ENCODE measurements around the gene SPATC1L. TPM values are rescaled to one million over a fixed set of nuclear protein-coding genes. Genes with fewer than 3 reads are reported as not detected.

The SPATC1L gene
- total and polyA plus RNA-seq, 2 donors (not counting 3 experiments of a cell fraction or from before 2014, with no cell fraction given), result 11.5 to 15.3 TPM

GRCh38 chr21:46208761-46209721 lies 24.8 kb upstream of the SPATC1L start:
- no peak overlapping the region for H3K4me2 ChIP-seq (ENCODE audit: insufficient read depth, low read length)
- no peak overlapping the region for H3K9ac ChIP-seq (replicated peaks; ENCODE audit: extremely low read depth, insufficient read depth, low read length)
- BruUV-seq (replicated peaks), result no TSS peak
- FAIRE-seq (no peak), DNase-seq (ENCODE audit: low read depth, low spot score) (no peak)
- ChIA-PET CTCF (no interaction called here), POLR2A (no interaction called here)
- no peaks in the 10 kb centered on the region for H3K79me2 ChIP-seq (ENCODE audit: control insufficient read depth, insufficient read depth, low read length)
- no peak overlapping the region for H3K4me3 ChIP-seq (replicated peaks in 1 of 3; ENCODE audit: insufficient read depth in 1 of 3, low read depth in 1 of 3, low read length in 3 of 3)
- H3K4me1 ChIP-seq (ENCODE audit: control insufficient read depth, extremely low read depth, insufficient read depth, low read length), result no peaks in the 10 kb centered on the region
- H3K9me3 ChIP-seq (replicated peaks; ENCODE audit: control insufficient read depth, insufficient read depth, low read length), result no peaks in the 10 kb centered on the region
- intact Hi-C loops (cut with micrococcal nuclease), result no loop called here
- no peaks in the 10 kb centered on the region for H3K27me3 ChIP-seq (ENCODE audit: control insufficient read depth in 2 of 2, insufficient read depth in 2 of 2, low read length in 2 of 2)
- no peak overlapping the region for H3K27ac ChIP-seq (ENCODE audit: insufficient read depth, low read depth, low read length)
- no peaks in the 10 kb centered on the region for H3K9me1 ChIP-seq (replicated peaks; ENCODE audit: control insufficient read depth, extremely low read depth, insufficient read depth, low read length)
- no peak overlapping the region for H2AFZ ChIP-seq (ENCODE audit: low read depth, low read length)
- TF ChIP-seq POLR2AphosphoS5 (IDR thresholded peaks at IDR 0.05; ENCODE audit: insufficient read depth, low read depth, low read length) (no peak), EZH2 (IDR thresholded peaks at IDR 0.05; ENCODE audit: borderline replicate concordance, low read depth, low read length, severe bottlenecking) (no peak), POLR2A (IDR thresholded peaks at IDR 0.05; ENCODE audit: low read depth, low read length) (no peak), JUN (IDR thresholded peaks at IDR 0.05; ENCODE audit: borderline replicate concordance, insufficient read depth, insufficient read length, low read depth) (no peak), GATA2 (IDR thresholded peaks at IDR 0.05; ENCODE audit: insufficient read depth, insufficient read length, low read depth, low read length) (no peak), MYC (IDR thresholded peaks at IDR 0.05; ENCODE audit: low read depth, low read length) (no peak), FOS (IDR thresholded peaks at IDR 0.05; ENCODE audit: borderline replicate concordance, insufficient read depth, low read length) (no peak)
- TF ChIP-seq, protein P1, sequence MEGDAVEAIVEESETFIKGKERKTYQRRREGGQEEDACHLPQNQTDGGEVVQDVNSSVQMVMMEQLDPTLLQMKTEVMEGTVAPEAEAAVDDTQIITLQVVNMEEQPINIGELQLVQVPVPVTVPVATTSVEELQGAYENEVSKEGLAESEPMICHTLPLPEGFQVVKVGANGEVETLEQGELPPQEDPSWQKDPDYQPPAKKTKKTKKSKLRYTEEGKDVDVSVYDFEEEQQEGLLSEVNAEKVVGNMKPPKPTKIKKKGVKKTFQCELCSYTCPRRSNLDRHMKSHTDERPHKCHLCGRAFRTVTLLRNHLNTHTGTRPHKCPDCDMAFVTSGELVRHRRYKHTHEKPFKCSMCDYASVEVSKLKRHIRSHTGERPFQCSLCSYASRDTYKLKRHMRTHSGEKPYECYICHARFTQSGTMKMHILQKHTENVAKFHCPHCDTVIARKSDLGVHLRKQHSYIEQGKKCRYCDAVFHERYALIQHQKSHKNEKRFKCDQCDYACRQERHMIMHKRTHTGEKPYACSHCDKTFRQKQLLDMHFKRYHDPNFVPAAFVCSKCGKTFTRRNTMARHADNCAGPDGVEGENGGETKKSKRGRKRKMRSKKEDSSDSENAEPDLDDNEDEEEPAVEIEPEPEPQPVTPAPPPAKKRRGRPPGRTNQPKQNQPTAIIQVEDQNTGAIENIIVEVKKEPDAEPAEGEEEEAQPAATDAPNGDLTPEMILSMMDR (IDR thresholded peaks at IDR 0.05; ENCODE audit: extremely low read depth in 1 of 2, insufficient read depth in 1 of 2, low read depth in 1 of 2, low read length in 2 of 2), result no peak
- TF ChIP-seq, protein P2, sequence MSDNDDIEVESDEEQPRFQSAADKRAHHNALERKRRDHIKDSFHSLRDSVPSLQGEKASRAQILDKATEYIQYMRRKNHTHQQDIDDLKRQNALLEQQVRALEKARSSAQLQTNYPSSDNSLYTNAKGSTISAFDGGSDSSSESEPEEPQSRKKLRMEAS (IDR thresholded peaks at IDR 0.05; ENCODE audit: insufficient read depth, insufficient read length), result no peak
- dilution Hi-C loops (cut with MboI; ENCODE audit: extremely low pct_ligation_motif_present, low sequenced_read_pairs), result no loop called here
- H3K36me3 ChIP-seq (ENCODE audit: control insufficient read depth in 2 of 2, extremely low read depth in 1 of 2, insufficient read depth in 2 of 2, low read length in 2 of 2), result peaks cover 14 to 51% of the 10 kb centered on the region in 2 experiments
- no peaks in the 10 kb centered on the region for H4K20me1 ChIP-seq (replicated peaks; ENCODE audit: control insufficient read depth, extremely low read depth, insufficient read depth, low read length)
